Activated CD4-positive, alpha-beta T cell treated with anti-CD3 and anti-CD28 coated beads for 36 hours (primary cell): ENCODE results near the gene KCNIP4. TPM values are rescaled to one million over a fixed set of nuclear protein-coding genes. Genes with fewer than 3 reads are reported as not detected.
"Not testable (repeated sequence)": the region's sequence is repeated elsewhere in the genome, so short reads cannot be mapped to it uniquely, and the experiment has no call there.

Source experiments
- ATAC-seq: fragments of 200-7000 bp; cut with Tn5 transposase; one replicate; pipeline ENCODE4 v1.10.0; 2021; ENCODE audit warnings: mild to moderate bottlenecking, moderate library complexity
- CTCF ChIA-PET: fragments of 350-600 bp; sonication (Branson Sonifier 250); formaldehyde crosslinking; loops from one replicate; lab custom pipeline; 2021; ENCODE audit warnings: antibody characterized with exemption; lab: Charles Lee
- POLR2A ChIA-PET: fragments of 350-600 bp; sonication (Branson Sonifier 250); formaldehyde crosslinking; loops from one replicate; lab custom pipeline; 2021; ENCODE audit warnings: antibody characterized with exemption, inconsistent platforms; lab: Charles Lee
- DNase-seq: peaks from one replicate; pipeline ENCODE4 v3.0.0-alpha.2; 2020
- H3K27ac Mint-ChIP-seq: one replicate; pipeline ENCODE4 v1.8.0; 2021; ENCODE audit warnings: mixed read lengths
- H3K27me3 Mint-ChIP-seq: one replicate; pipeline ENCODE4 v1.8.0; 2021; ENCODE audit warnings: mixed read lengths
- H3K36me3 Mint-ChIP-seq: one replicate; pipeline ENCODE4 v1.8.0; 2021; ENCODE audit warnings: low read depth, mixed read lengths
- H3K4me1 Mint-ChIP-seq: one replicate; pipeline ENCODE4 v1.8.0; 2021; ENCODE audit warnings: mixed read lengths
- H3K4me3 Mint-ChIP-seq: one replicate; pipeline ENCODE4 v1.8.0; 2021; ENCODE audit warnings: mild to moderate bottlenecking, moderate library complexity, mixed read lengths
- H3K9me3 Mint-ChIP-seq: one replicate; pipeline ENCODE4 v1.8.0; 2021; ENCODE audit warnings: low read depth, mixed read lengths
- intact Hi-C, 2 experiments: fragments of 100-400 bp; cut with DNase I in 1 of 2; cut with micrococcal nuclease in 1 of 2; formaldehyde crosslinking; loops; one replicate each; pipeline versions ENCODE4 v1.14.2 to v1.15.1; 2022 to 2024; cut with DNase I, micrococcal nuclease
- total RNA-seq, 2 experiments: library from RNA; stranded (reverse); gene quantifications; one replicate each; pipeline ENCODE4 v1.2.3, GENCODE V29; 2021

Gene KCNIP4
- total RNA-seq: not detected

DNA sequence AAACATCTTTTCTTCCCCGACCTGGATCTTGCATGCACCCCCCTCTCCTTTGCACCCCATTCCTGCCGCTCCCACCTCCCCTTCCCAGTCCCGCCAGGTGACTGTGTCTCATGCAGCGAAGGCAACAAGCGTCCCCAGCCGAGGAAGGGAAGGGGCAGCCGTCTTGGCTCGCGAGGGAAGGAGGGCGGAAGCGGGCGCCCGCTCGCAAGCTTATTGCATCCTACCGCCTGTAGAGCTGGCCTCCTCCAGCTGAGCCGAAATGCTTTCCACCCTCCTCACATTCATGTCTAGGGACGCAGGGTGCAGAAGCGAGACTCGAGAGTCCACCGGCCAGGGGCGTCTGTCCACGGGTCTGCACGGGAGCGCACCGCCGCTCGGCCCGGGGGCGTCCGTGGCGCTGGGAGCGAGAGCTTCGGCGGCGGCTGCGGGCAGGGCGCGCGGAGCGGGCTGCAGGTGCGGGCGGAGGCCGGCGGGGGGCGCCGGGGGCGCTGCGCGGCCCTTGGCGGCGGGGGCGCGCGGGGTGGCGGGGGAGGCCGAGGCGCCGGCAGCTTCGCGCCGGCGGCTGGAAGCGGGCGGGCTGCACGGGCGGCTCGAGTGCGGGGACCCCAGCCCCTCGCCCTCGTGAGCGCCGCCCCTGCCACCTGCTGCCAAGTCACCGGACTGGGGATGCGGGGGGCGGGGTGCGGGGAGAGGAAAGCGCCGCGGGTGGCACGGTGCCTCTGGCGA lies at the start of gene KCNIP4:
KCNIP4 (minus strand) TSS at position 426 of the 726 bp plus-strand sequence.
- peaks cover 25% of the 10 kb centered on the region for H3K27me3 Mint-ChIP-seq
- intact Hi-C loops: no loop called here
- no peak for ATAC-seq

DNA sequence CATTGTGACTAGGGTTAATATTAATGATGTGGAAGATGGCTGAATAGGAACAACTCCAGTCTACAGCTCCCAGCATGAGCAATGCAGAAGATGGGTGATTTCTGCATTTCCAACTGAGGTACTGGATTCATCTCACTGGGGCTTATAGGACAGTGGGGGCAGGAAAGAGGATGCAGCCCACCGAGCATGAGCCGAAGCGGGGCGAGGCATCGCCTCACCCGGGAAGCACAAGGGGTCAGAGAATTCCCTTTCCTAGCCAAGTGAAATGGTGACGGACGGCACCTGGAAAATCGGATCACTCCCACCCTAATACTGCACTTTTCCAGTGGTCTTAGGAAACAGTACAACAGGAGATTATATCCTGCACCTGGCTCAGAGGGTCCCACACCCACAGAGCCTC lies 48.0 kb upstream of the KCNIP4 start:
- H3K9me3 Mint-ChIP-seq: peaks cover 17% of the 10 kb centered on the region
- CTCF ChIA-PET, POLR2A ChIA-PET, intact Hi-C loops, H3K36me3 Mint-ChIP-seq, H3K27me3 Mint-ChIP-seq, H3K4me1 Mint-ChIP-seq, H3K27ac Mint-ChIP-seq, ATAC-seq, DNase-seq, H3K4me3 Mint-ChIP-seq: not testable (repeated sequence)

More for the DNA sequence above, at the start of gene KCNIP4:
- H3K4me1 Mint-ChIP-seq: peaks cover 2% of the 10 kb centered on the region
- H3K9me3 Mint-ChIP-seq: peaks cover 4% of the 10 kb centered on the region
- no peak within 1 kb of the TSS for H3K4me3 Mint-ChIP-seq
- ChIA-PET POLR2A (no interaction called here), CTCF (interaction anchor here (0.6 kb wide), 1 partner anchor 23 kb away, joined by 3 read pairs; no protein-coding TSS in a partner anchor)
- no peak within 1 kb of the TSS for H3K27ac Mint-ChIP-seq
- H3K36me3 Mint-ChIP-seq: no peaks in the 10 kb centered on the region
- DNase-seq: peak; percentile 13

DNA sequence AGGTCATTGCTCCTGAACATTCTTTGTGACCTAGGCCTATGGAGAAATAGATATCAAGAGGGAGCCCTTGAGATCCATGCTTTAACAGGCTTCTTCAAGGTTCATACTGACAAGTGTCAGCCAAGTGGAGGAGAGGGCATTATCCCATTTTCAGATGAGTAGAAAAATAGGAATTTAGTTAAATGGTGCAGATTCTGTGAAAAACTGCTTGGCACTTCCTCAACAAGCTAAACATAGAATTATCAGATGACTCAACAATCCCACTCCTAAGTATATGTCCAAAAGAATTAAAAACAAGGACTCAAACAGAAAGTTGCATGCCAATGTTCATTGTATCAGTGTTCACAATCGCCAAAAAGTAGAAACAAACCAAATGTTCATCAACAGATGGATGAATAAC lies 43.8 kb upstream of the KCNIP4 start:
- peaks cover 6% of the 10 kb centered on the region for H3K9me3 Mint-ChIP-seq
- H3K27ac Mint-ChIP-seq: no peak overlapping the region
- H3K4me3 Mint-ChIP-seq: no peak overlapping the region
- no peaks in the 10 kb centered on the region for H3K27me3 Mint-ChIP-seq
- ChIA-PET CTCF (no interaction called here), POLR2A (no interaction called here)
- intact Hi-C loops: no loop called here
- ATAC-seq: no peak
- no peaks in the 10 kb centered on the region for H3K36me3 Mint-ChIP-seq
- H3K4me1 Mint-ChIP-seq: no peaks in the 10 kb centered on the region
- DNase-seq: no peak

DNA sequence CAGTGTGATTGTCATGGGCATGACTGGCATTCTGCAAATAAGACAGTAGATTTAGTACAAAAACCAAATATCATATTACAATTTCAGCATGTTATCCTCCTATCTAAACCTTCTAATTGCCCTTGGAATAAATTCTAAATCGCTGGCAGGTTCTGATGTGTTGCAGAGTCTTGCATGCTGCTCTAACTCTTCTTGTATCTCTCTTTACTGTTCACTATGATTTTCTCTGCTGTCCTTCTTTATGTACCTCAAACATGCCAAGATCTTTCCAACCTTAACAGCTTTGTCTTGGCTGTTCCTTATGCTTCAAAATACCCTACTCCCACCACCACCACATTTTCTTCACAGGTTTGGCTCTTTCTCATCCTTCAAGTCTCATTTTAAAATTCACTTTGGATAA lies 43.0 kb upstream of the KCNIP4 start:
- no peaks in the 10 kb centered on the region for H3K27me3 Mint-ChIP-seq
- intact Hi-C loops: no loop called here
- DNase-seq (no peak), ATAC-seq (no peak)
- H3K36me3 Mint-ChIP-seq: no peaks in the 10 kb centered on the region
- POLR2A ChIA-PET: no interaction called here
- H3K4me1 Mint-ChIP-seq: no peaks in the 10 kb centered on the region
- peaks cover 4% of the 10 kb centered on the region for H3K9me3 Mint-ChIP-seq
- CTCF ChIA-PET: no interaction called here
- H3K4me3 Mint-ChIP-seq: no peak overlapping the region
- H3K27ac Mint-ChIP-seq: no peak overlapping the region

DNA sequence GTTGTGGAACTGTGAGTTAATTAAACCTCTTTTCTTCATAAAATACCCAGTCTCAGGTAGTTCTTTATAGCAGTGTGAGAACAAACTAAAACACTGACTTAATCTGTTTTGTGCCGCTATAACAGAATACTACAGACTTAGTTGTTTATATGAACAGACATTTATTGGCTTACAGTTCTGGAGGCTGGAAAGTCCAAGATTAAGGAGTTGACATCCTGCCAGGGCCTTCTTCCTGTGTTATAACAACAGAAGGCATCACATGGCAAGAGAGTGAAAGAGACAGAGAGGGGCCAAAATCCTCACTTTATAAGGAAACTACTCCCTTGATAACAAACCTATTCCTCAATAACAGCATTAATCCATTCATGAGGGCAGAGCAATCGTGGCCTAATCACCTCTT lies 42.5 kb upstream of the KCNIP4 start:
- Mint-ChIP-seq H3K27me3 (no peaks in the 10 kb centered on the region), H3K27ac (no peak overlapping the region), H3K4me3 (no peak overlapping the region), H3K4me1 (no peaks in the 10 kb centered on the region), H3K36me3 (no peaks in the 10 kb centered on the region), H3K9me3 (peaks cover 3% of the 10 kb centered on the region)
- intact Hi-C loops: no loop called here
- CTCF ChIA-PET: no interaction called here
- POLR2A ChIA-PET: no interaction called here
- ATAC-seq (no peak), DNase-seq (no peak)

DNA sequence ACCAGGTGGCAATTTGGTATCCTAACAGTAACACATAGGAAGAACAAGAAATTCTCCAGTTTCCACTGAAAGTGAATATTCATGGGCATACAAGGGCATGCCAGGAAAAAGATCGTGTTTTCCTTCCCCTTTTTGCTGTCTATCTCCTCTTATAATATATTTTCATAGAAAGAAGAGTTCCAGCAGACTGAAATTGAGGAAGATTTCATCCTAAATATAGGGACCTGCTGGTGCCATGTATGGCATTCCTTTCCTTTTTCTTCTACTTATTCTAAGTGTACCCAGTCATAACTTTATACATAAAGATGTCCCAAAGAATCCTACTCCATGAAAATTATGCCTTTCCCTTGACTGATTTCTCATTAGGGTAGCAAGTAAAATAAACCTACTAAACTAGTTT lies 40.8 kb upstream of the KCNIP4 start:
- intact Hi-C loops: no loop called here
- DNase-seq: no peak
- Mint-ChIP-seq H3K36me3 (no peaks in the 10 kb centered on the region), H3K27ac (no peak overlapping the region), H3K4me3 (no peak overlapping the region), H3K27me3 (no peaks in the 10 kb centered on the region), H3K9me3 (peaks cover 3% of the 10 kb centered on the region), H3K4me1 (no peaks in the 10 kb centered on the region)
- CTCF ChIA-PET: no interaction called here
- POLR2A ChIA-PET: no interaction called here
- no peak for ATAC-seq

DNA sequence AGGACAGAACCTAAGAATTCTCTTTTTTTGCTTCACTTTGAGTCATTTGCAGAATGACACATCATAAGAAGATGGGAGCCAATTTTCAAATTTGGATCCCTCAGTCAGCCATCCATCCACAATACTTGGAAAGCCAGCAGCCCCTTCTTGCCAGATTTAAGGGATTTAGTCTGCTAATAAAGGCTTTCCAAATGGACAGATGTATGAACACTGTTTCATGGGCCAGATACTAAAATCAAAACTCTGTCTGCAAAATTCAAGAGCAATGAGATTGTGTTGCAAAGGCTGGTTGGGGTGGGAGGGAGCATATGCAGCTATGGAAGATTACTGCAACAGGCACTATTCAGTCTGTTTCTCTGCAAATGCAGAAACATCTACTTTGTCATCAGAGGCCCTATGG lies 37.7 kb upstream of the KCNIP4 start:
- Mint-ChIP-seq H3K36me3 (no peaks in the 10 kb centered on the region), H3K4me1 (no peaks in the 10 kb centered on the region), H3K9me3 (no peaks in the 10 kb centered on the region), H3K27ac (no peak overlapping the region), H3K4me3 (no peak overlapping the region), H3K27me3 (no peaks in the 10 kb centered on the region)
- ChIA-PET POLR2A (no interaction called here), CTCF (no interaction called here)
- DNase-seq (no peak), ATAC-seq (no peak)
- intact Hi-C loops: no loop called here

DNA sequence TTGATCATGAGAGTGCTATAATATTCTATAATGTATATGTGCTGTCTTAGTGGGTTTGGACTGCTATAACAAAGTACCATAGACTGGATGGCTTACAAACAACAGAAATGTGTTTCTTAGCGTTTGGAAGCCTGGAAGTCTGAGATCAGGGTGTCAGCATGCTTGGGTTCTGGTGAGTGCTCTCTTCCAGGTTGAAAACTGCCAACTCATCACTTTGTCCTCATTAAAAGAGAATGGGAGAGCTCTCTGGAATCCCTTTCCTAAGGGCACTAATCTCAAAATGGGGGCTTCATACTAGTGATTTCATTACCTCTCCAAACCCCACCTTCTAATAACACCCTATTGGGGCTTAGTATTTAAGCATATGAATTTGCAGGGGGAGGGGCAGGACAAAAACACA lies 33.5 kb upstream of the KCNIP4 start:
- CTCF ChIA-PET: interaction anchor here (0.6 kb wide), 1 partner anchor 344 kb away, joined by 3 read pairs; no protein-coding TSS in a partner anchor
- Mint-ChIP-seq H3K4me1 (no peaks in the 10 kb centered on the region), H3K4me3 (no peak overlapping the region)

DNA sequence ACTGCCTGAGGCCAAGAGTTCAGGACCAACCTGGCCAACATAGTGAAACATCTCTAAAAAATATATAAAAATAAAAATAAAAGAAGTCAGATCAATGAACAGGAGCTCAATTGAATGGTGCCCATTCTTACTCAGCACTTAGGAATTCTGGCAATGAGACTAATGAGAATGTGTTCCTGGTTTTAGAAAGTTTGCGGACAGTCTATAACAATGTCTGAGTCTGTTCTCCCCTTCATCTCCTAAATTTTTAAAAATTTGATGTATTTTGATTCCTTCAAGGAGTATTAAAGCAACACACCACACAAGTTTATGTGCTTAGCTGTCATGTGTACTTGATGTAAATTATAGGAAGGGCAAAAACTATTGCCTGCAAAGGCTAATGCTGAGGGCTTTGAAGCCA lies 30.6 kb upstream of the KCNIP4 start:
- no peak overlapping the region for H3K4me3 Mint-ChIP-seq
- no peak for ATAC-seq
- H3K27ac Mint-ChIP-seq: no peak overlapping the region
- no peaks in the 10 kb centered on the region for H3K27me3 Mint-ChIP-seq
- no peaks in the 10 kb centered on the region for H3K4me1 Mint-ChIP-seq
- no peak for DNase-seq
- CTCF ChIA-PET: no interaction called here
- H3K36me3 Mint-ChIP-seq: no peaks in the 10 kb centered on the region
- intact Hi-C loops: no loop called here
- H3K9me3 Mint-ChIP-seq: no peaks in the 10 kb centered on the region
- POLR2A ChIA-PET: no interaction called here

More for the DNA sequence above, 33.5 kb upstream of the KCNIP4 start:
- Mint-ChIP-seq H3K27ac (no peak overlapping the region), H3K36me3 (no peaks in the 10 kb centered on the region), H3K9me3 (no peaks in the 10 kb centered on the region), H3K27me3 (no peaks in the 10 kb centered on the region)
- ATAC-seq (no peak), DNase-seq (no peak)
- POLR2A ChIA-PET: no interaction called here
- intact Hi-C loops: no loop called here

DNA sequence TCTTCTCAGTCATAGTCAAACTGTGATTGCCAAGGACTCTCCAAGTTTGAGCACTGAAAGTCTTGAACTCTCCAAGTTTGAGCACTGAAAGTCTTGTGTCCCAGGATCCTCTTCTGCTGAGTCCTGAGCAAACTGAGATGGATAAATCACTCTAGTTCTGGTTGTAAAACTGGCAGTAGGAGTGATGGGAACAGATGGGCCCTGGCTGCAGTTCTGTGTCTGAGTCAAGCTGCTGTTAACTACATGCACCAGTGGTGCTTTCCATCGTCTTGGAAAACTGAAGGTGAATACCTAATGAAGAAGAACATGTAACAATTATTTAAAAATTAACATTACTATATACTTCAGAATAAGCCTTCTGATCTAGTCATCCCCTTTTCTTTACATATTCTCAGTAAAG lies 27.6 kb upstream of the KCNIP4 start:
- intact Hi-C loops: no loop called here
- Mint-ChIP-seq H3K4me3 (no peak overlapping the region), H3K27ac (no peak overlapping the region), H3K9me3 (no peaks in the 10 kb centered on the region), H3K4me1 (no peaks in the 10 kb centered on the region), H3K27me3 (no peaks in the 10 kb centered on the region), H3K36me3 (no peaks in the 10 kb centered on the region)
- ChIA-PET POLR2A (no interaction called here), CTCF (no interaction called here)
- no peak for DNase-seq
- ATAC-seq: no peak

DNA sequence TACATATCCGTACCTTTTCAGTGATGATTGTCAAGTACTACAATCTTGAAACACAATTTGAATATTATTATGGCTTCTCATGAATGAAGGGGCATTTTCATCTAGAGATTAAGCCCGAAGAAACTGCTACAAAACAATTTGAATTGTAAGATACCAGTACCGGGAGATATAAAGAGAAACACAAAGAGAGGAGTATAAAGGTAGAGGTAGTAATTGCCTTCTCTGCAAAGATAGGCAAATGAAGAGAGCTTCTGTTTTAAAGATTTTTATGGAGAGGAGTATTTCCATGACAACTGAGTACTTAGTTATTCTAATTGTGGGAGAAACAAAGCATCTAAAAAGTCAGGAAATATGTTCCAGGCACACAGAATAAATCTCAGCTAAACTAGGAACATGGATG lies 25.3 kb upstream of the KCNIP4 start:
- no peaks in the 10 kb centered on the region for H3K27me3 Mint-ChIP-seq
- no peak for DNase-seq
- CTCF ChIA-PET: interaction anchor here (1.8 kb wide), 1 partner anchor 185 kb away, joined by 4 read pairs; no protein-coding TSS in a partner anchor
- H3K4me3 Mint-ChIP-seq: no peak overlapping the region
- POLR2A ChIA-PET: no interaction called here
- ATAC-seq: no peak
- H3K9me3 Mint-ChIP-seq: no peaks in the 10 kb centered on the region
- H3K36me3 Mint-ChIP-seq: no peaks in the 10 kb centered on the region
- H3K27ac Mint-ChIP-seq: no peak overlapping the region
- intact Hi-C loops: no loop called here
- no peaks in the 10 kb centered on the region for H3K4me1 Mint-ChIP-seq

DNA sequence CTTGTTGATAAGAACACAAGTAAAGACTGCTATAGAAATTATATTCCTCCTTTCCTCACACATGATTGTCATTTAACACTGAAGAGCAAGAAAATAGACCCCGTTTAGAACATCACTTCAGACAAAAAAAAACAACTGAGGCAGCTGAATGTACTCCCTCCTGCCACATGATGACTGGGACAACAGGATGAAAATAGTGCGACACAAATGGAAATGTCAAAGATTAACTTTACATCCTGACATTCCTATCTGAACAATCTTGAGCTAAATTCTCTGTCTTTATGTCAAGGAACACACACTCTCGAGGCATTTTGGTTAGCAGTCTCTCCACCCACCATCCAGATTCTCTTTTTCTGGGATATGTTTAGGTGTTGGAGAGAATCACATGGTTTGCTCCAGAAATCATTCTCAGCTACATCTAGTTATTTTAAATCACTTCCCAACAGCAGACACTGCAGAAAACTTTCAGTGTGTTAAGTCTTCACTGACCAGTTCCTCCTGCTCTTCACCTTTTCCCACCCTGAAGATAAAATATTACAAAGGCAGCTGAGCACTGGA lies 16.3 kb upstream of the KCNIP4 start:
- no peak for DNase-seq
- no peaks in the 10 kb centered on the region for H3K9me3 Mint-ChIP-seq
- no peak overlapping the region for H3K27ac Mint-ChIP-seq
- H3K4me1 Mint-ChIP-seq: no peaks in the 10 kb centered on the region
- no peaks in the 10 kb centered on the region for H3K36me3 Mint-ChIP-seq
- intact Hi-C loops: no loop called here
- no peak overlapping the region for H3K4me3 Mint-ChIP-seq
- CTCF ChIA-PET: no interaction called here
- POLR2A ChIA-PET: no interaction called here
- ATAC-seq: no peak
- H3K27me3 Mint-ChIP-seq: no peaks in the 10 kb centered on the region
